ENCODE data around the gene PGGHG. TPM values are rescaled to one million over a fixed set of nuclear protein-coding genes. Genes with fewer than 3 reads are reported as not detected.
A peak's percentile ranks its signal among the peaks of the same experiment; 100 is the strongest.

PGGHG gene
- total and polyA plus RNA-seq, 10 of the 15 experiments (the other 5 are each of a cell fraction or from before 2014, with no cell fraction given): 0.10 to 8.3 (median 1.8) TPM

DNA sequence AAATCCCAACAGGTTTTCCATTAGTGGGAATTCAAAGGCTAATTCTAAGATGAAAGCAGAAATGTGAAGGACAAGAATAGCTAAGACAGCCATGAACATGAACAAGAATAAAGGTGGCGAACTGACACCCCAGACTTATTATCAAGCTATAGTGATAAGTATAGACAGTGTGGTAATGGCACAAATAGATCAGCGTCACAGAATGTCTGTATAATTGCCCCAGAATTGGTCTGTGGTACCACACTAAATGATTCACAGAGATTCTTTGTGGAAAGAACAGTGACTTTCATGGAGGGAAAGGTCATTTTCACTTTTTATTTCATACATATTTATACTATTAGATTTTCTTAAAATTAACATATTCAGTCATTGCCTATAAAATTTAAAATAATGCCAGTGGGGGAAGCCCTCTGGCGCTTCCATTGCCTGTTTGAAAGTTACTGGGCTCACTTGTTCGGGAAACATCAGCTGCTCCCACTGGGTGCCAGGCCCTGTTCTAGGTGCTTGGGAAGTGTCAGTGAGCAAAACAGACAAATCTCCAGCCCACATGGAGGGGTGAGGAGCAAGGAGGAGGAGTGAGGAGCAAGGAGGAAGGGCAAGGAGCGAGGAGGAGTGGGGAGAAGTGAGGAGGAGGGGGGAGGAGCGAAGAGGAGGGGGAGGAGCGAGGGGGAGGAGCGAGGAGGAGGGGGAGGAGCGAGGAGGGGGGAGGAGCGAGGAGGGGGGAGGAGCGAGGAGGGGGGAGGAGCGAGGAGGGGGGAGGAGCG is 22.1 kb upstream of the PGGHG start:
- Histone ChIP-seq H3K4me1 (ENCODE audit: control insufficient read depth, insufficient read depth, low read length) (peaks cover 14% of the 10 kb centered on the region), H3K4me3 (no peak overlapping the region), H3K9ac (ENCODE audit: control insufficient read depth, insufficient read depth, low read length) (no peak overlapping the region), H3K9me3 (replicated peaks; ENCODE audit: control insufficient read depth, insufficient read depth, low read length) (no peaks in the 10 kb centered on the region; the same call in 2 of the 3 replicates), H2AFZ (ENCODE audit: control insufficient read depth, low read depth, low read length) (peak overlapping the region; percentile 29), H3K79me2 (ENCODE audit: control insufficient read depth, insufficient read depth, low read length) (peaks cover 7% of the 10 kb centered on the region), H3K27ac (ENCODE audit: control insufficient read depth, insufficient read depth) (no peak overlapping the region), H3K27me3 (replicated peaks in 1 of 2; ENCODE audit: control insufficient read depth in 2 of 2, insufficient read depth in 2 of 2, low read length in 1 of 2) (no peaks in the 10 kb centered on the region), H4K20me1 (ENCODE audit: control insufficient read depth, insufficient read depth) (no peaks in the 10 kb centered on the region), H3K36me3 (ENCODE audit: control insufficient read depth in 2 of 2, insufficient read depth in 2 of 2, low read length in 1 of 2) (no peaks in the 10 kb centered on the region), H3K4me2 (ENCODE audit: control insufficient read depth, insufficient read depth) (no peak overlapping the region)
- TF ChIP-seq, protein P1, sequence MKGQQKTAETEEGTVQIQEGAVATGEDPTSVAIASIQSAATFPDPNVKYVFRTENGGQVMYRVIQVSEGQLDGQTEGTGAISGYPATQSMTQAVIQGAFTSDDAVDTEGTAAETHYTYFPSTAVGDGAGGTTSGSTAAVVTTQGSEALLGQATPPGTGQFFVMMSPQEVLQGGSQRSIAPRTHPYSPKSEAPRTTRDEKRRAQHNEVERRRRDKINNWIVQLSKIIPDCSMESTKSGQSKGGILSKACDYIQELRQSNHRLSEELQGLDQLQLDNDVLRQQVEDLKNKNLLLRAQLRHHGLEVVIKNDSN (IDR thresholded peaks at IDR 0.05; ENCODE audit: borderline replicate concordance, extremely low read length, insufficient read depth, low read depth, low read length): no peak
- no peak for TF ChIP-seq STAT1 (conservative IDR thresholded peaks at IDR 0.05)
- no peak for TF ChIP-seq SIX5 (IDR thresholded peaks at IDR 0.05; ENCODE audit: low read depth, low read length, severe bottlenecking)
- no peak for ATAC-seq
- 60% methylated on average over 4 of the region's 13 CpGs for WGBS (ENCODE audit: insufficient coverage, insufficient replicate concordance, low lambda C conversion rate, missing lambda C conversion rate)
- no peak for DNase-seq (ENCODE audit: low read depth, low spot score)
- no peak for FAIRE-seq
- CTCF ChIA-PET: interaction anchor here (0.9 to 4.2 kb wide), 6 partner anchors 9 to 183 kb away, joined by 3 to 37 read pairs (median 4); partner anchors contain the start of gene IFITM2
- SMC1A ChIA-PET (ENCODE audit: uncharacterized antibody, unreplicated experiment): interaction anchor here (0.9 to 2.7 kb wide), 9 partner anchors 10 to 89 kb away, joined by 3 to 8 read pairs (median 4); partner anchors contain the start of genes BET1L and RIC8A
- BruUV-seq (replicated peaks): no TSS peak
- POLR2A ChIA-PET: interaction anchor here (1.1 to 2.5 kb wide), 7 partner anchors 9 to 88 kb away, joined by 3 to 35 read pairs (median 11); partner anchors contain the start of genes BET1L, PGGHG and RIC8A
- RAD21 ChIA-PET (ENCODE audit: unreplicated experiment): interaction anchor here (1.5 to 2.2 kb wide), 4 partner anchors 59 to 88 kb away, joined by 4 to 36 read pairs (median 7); partner anchors contain the start of genes BET1L and RIC8A
- intact Hi-C loops (cut with micrococcal nuclease; ENCODE audit: unreplicated experiment) (loop anchor here (10.0 kb wide), 1 partner anchor 88 kb away; no protein-coding TSS in a partner anchor), in situ Hi-C loops (cut with MboI) (no loop called here)

Measured in GM12878 (cell line).